Measurements from ENCODE around the gene BPIFB4. TPM values are rescaled to one million over a fixed set of nuclear protein-coding genes. Genes with fewer than 3 reads are reported as not detected.
"Not testable (repeated sequence)": the region's sequence is repeated elsewhere in the genome, so short reads cannot be mapped to it uniquely, and the experiment has no call there.

BPIFB4 gene
- total RNA-seq, 1 donor from 2014 or later = not detected

DNA sequence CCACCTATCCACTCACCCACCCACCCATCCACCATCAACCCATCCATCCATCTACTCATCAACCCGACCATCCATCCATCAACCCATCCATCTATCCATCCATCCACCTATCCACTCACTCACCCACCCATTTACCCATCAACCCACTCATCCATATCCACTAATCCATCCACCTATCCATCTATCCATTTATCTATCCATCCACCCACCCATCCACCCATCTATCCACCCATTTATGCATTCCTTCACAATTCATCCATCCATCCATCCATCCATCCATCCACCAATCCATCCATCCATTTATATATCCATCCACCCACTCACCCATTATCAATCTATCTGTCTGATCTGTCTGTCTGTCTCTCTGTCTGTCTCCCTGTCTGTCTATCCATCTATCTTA, 14.1 kb downstream of the BPIFB4 start:
- Mint-ChIP-seq H3K36me3 (ENCODE audit: low read depth) (no peaks in the 10 kb centered on the region), H3K4me1 (no peaks in the 10 kb centered on the region), H3K27ac (ENCODE audit: unreplicated experiment) (no peak overlapping the region), H3K4me3 (no peak overlapping the region), H3K27me3 (ENCODE audit: low read depth) (peaks cover 10% of the 10 kb centered on the region), H3K9me3 (no peaks in the 10 kb centered on the region)
- no peak for DNase-seq (ENCODE audit: low read depth, low spot score)
- TF ChIP-seq, protein P1, sequence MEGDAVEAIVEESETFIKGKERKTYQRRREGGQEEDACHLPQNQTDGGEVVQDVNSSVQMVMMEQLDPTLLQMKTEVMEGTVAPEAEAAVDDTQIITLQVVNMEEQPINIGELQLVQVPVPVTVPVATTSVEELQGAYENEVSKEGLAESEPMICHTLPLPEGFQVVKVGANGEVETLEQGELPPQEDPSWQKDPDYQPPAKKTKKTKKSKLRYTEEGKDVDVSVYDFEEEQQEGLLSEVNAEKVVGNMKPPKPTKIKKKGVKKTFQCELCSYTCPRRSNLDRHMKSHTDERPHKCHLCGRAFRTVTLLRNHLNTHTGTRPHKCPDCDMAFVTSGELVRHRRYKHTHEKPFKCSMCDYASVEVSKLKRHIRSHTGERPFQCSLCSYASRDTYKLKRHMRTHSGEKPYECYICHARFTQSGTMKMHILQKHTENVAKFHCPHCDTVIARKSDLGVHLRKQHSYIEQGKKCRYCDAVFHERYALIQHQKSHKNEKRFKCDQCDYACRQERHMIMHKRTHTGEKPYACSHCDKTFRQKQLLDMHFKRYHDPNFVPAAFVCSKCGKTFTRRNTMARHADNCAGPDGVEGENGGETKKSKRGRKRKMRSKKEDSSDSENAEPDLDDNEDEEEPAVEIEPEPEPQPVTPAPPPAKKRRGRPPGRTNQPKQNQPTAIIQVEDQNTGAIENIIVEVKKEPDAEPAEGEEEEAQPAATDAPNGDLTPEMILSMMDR (conservative IDR thresholded peaks at IDR 0.05) = no peak

DNA sequence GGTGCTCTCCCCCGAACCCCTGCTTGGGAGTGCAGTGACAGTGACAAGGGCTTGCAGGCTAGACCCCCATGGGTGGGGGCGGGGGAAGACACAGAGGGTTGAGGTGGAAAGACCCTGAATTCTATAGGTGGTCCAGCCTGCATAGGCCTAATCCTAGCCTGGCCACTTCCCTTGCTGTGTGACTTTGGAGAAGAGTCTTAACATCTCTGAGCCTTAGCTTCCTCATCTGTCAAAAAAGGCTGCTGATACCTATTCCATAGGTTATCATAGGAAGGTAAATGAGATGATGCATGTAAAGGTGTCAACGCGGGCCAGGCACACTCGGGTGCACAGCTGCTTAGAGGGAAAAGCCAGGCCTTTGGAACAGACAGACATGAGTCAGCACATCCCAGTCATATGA, 15.8 kb downstream of the BPIFB4 start:
- Mint-ChIP-seq H3K27ac (ENCODE audit: unreplicated experiment) (no peak overlapping the region), H3K9me3 (no peaks in the 10 kb centered on the region), H3K36me3 (ENCODE audit: low read depth) (no peaks in the 10 kb centered on the region), H3K4me3 (no peak overlapping the region), H3K4me1 (no peaks in the 10 kb centered on the region), H3K27me3 (ENCODE audit: low read depth) (peaks cover 10% of the 10 kb centered on the region)
- no peak for DNase-seq (ENCODE audit: low read depth, low spot score)
- TF ChIP-seq, protein P1 (conservative IDR thresholded peaks at IDR 0.05) = no peak

DNA sequence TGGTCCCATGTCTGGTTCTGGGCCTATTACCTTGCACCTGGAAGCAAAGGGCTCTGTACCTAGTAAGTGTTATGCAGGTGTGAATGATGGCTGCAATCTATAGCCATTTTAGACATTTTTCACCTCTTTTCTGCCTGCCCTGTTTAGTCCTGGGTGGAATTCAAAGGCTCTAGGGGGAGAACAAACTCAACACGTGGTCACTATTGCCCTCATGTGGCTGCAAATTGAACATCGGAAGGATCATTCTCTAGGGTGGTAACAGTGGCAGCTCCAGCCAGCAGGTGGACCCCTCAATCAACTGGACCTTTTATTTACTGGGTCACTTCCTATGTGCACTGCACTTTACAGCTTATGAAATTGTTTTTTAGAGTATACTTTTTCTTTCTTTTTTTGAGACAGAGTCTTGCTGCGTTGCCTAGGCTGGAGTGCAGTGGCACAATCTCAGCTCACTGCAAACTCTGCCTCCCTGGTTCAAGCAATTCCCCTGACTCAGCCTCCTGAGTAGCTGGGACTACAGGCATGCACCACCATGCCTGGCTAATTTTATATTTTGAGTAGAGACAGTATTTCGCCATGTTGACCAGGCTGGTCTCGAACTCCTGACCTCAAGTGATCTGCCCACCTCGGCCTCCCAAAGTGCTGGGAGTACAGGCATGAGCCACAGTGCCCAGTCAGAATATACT, 16.6 kb downstream of the BPIFB4 start:
- H3K27me3 Mint-ChIP-seq (ENCODE audit: low read depth); H3K36me3 Mint-ChIP-seq (ENCODE audit: low read depth): not testable (repeated sequence)

DNA sequence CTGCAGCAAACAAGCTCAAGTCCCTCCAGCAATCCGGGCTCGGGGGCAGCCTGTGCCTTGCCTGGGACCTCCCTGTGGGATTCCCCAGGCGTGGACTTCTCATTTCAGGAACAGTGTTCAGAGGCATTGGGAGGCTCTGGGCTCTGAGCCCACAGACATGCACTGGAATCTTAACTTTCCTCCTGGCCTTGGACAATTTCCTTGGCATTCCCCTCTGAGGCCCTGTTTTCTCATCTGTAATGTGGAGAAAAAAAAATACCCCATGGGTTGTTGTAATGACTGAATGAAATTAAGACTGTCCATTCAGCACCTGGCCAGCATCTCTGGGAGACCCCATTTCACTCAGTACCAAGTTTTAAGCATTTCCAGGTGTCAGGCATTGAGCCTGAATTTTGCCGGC, 17.6 kb downstream of the BPIFB4 start:
- no peak for DNase-seq (ENCODE audit: low read depth, low spot score)
- no peaks in the 10 kb centered on the region for H3K4me1 Mint-ChIP-seq
- TF ChIP-seq, protein P1 (conservative IDR thresholded peaks at IDR 0.05) = no peak
- H3K4me3 Mint-ChIP-seq = no peak overlapping the region
- no peak overlapping the region for H3K27ac Mint-ChIP-seq (ENCODE audit: unreplicated experiment)
- no peaks in the 10 kb centered on the region for H3K9me3 Mint-ChIP-seq
- H3K36me3 Mint-ChIP-seq (ENCODE audit: low read depth) = no peaks in the 10 kb centered on the region
- H3K27me3 Mint-ChIP-seq (ENCODE audit: low read depth) = peaks cover 6% of the 10 kb centered on the region

More for the DNA sequence above, 16.6 kb downstream of the BPIFB4 start:
- DNase-seq (ENCODE audit: low read depth, low spot score) = peak; percentile 71
- not testable (repeated sequence) for H3K4me1 Mint-ChIP-seq; H3K9me3 Mint-ChIP-seq; H3K27ac Mint-ChIP-seq (ENCODE audit: unreplicated experiment); H3K4me3 Mint-ChIP-seq
- TF ChIP-seq, protein P1 (conservative IDR thresholded peaks at IDR 0.05) = peak; percentile 95

DNA sequence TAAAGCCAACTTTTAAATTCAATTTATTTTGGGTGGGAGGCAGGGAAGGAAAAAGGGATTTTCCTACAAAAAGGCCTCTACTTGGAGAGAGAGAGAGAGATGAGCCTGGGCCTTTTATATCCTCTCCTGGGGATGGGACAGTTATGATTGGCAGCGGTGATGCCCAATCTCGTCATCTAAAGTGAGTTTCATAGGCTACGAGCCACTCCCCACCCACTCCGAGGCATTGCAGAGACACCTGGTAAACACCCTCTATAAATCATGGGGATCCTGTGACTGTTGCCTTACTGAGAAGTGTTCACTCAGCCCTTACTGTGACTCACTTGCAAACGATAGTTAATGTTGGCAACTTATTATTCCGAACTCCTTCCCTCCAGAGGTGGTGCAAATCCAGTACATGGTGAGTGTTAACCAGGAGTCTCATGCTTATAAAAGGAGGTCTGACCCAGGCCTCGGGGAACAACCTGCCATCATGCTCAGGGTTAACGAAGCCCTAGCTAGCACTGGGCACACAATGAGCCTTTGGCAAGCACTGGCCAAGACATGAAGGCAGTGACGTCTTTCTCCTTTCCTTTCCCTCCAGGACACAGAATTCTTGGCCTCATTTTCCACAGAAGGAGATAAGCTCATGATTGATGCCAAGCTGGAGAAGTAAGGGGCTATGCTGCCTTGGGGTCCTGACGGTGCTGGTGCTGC, 20.5 kb downstream of the BPIFB4 start:
- no peak overlapping the region for H3K4me3 Mint-ChIP-seq

More for the DNA sequence above, 20.5 kb downstream of the BPIFB4 start:
- no peak for DNase-seq (ENCODE audit: low read depth, low spot score)
- Mint-ChIP-seq H3K36me3 (ENCODE audit: low read depth) (no peaks in the 10 kb centered on the region), H3K27ac (ENCODE audit: unreplicated experiment) (peak overlapping the region; percentile 65), H3K4me1 (peaks cover 10% of the 10 kb centered on the region), H3K27me3 (ENCODE audit: low read depth) (no peaks in the 10 kb centered on the region), H3K9me3 (no peaks in the 10 kb centered on the region)
- TF ChIP-seq, protein P1 (conservative IDR thresholded peaks at IDR 0.05) = no peak

Data from neural crest cell (in vitro differentiated cells).